HG02970 (cell line): ENCODE measurements around the gene TMIE.

Source experiments
- ATAC-seq: cut with Tn5 transposase; IDR thresholded peaks from one replicate; pipeline ENCODE4 v1.9.1; 2021; ENCODE audit warnings: mild to moderate bottlenecking, moderate library complexity, moderate number of reproducible peaks; ENCODE audit not compliant: unreplicated experiment, low FRiP score

TMIE gene

GRCh38 chr3:46701181-46701939 lies at the start of gene TMIE:
TMIE (plus strand) TSS chr3:46701392; CDS start chr3:46701488, 96 bp downstream.
- no peak for ATAC-seq

GRCh38 chr3:46655271-46655670 lies 45.9 kb upstream of the TMIE start:
- ATAC-seq: no peak

- ATAC-seq: no peak
Measured at GRCh38 chr3:46656778-46657556, 44.2 kb upstream of the TMIE start.

- ATAC-seq: no peak
Measured at GRCh38 chr3:46659285-46659684, 41.9 kb upstream of the TMIE start.

- ATAC-seq: no peak
Measured at GRCh38 chr3:46660003-46660402, 41.2 kb upstream of the TMIE start.

GRCh38 chr3:46660543-46661523 lies 40.4 kb upstream of the TMIE start:
- ATAC-seq: no peak

GRCh38 chr3:46661776-46662766 lies 39.1 kb upstream of the TMIE start:
- no peak for ATAC-seq

- ATAC-seq: no peak
Measured at GRCh38 chr3:46662771-46663551, 38.2 kb upstream of the TMIE start.

GRCh38 chr3:46663591-46664135 lies 37.5 kb upstream of the TMIE start:
- no peak for ATAC-seq

- no peak for ATAC-seq
Measured at GRCh38 chr3:46664188-46664970, 36.8 kb upstream of the TMIE start.

- ATAC-seq: no peak
Measured at GRCh38 chr3:46664971-46665762, 36.0 kb upstream of the TMIE start.

GRCh38 chr3:46665763-46666452 lies 35.3 kb upstream of the TMIE start:
- ATAC-seq: no peak

- ATAC-seq: no peak
Measured at GRCh38 chr3:46666453-46666845, 34.7 kb upstream of the TMIE start.

GRCh38 chr3:46667061-46667621 lies 34.1 kb upstream of the TMIE start:
- ATAC-seq: no peak

- ATAC-seq: no peak
Measured at GRCh38 chr3:46667657-46668056, 33.5 kb upstream of the TMIE start.

GRCh38 chr3:46668116-46668515 lies 33.1 kb upstream of the TMIE start:
- no peak for ATAC-seq
